Lower leg skin (tissue), 3 donors: Measurements from ENCODE around the gene ACTN4.

Experiments used
- CTCF ChIP-seq, 3 donors: fragments of 450-650 bp; IDR thresholded peaks; one replicate each; pipeline ENCODE4 v1.5.1; 2016; ENCODE audit warnings: antibody characterized with exemption in 3 of 3, mild to moderate bottlenecking in 3 of 3, moderate library complexity in 2 of 3
- POLR2A ChIP-seq, 2 donors: fragments of 450-650 bp; IDR thresholded peaks; one replicate each; pipeline ENCODE4 v1.6.1; 2016 to 2017; ENCODE audit warnings: antibody characterized with exemption in 2 of 2, mild to moderate bottlenecking in 1 of 2, moderate library complexity in 1 of 2

- TF ChIP-seq CTCF (IDR thresholded peaks at IDR 0.05) (no peak), POLR2A (IDR thresholded peaks at IDR 0.05) (no peak)
These were observed 117.8 kb downstream of the ACTN4 start for GRCh38 chr19:38765214-38765613.
